OCI-LY7 (cell line): Measurements from ENCODE around the gene PHF20. TPM values are rescaled to one million over a fixed set of nuclear protein-coding genes. Genes with fewer than 3 reads are reported as not detected.

Experiments
- BruUV-seq: library from RNA; stranded (reverse); fragments of 400-500 nt; replicated peaks from 2 replicates; lab custom pipeline; 2021; lab: Mats Ljungman, UMichigan
- CTCF ChIA-PET: fragments of 300-600 bp; sonication (Branson Sonifier 250); formaldehyde crosslinking; loops from one replicate; lab custom pipeline; 2022; ENCODE audit warnings: antibody characterized with exemption; ENCODE audit not compliant: unreplicated experiment; lab: Charles Lee
- POLR2A ChIA-PET: fragments of 300-600 bp; sonication (Branson Sonifier 250); formaldehyde crosslinking; loops from one replicate; lab custom pipeline; 2022; ENCODE audit warnings: antibody characterized with exemption; lab: Charles Lee
- DNase-seq: peaks from one replicate; pipeline ENCODE4 v3.0.0-alpha.2; 2015; ENCODE audit warnings: low spot score
- H2AFZ ChIP-seq: fragments of 200-600 bp; sonication (generic), shearing (Covaris generic); 2 replicates; pipeline ENCODE4 v1.6.1; 2014; ENCODE audit warnings: mild to moderate bottlenecking, antibody characterized with exemption, low read length, moderate library complexity
- H3K27ac ChIP-seq: fragments of 200-600 bp; sonication (generic); 2 replicates; pipeline ENCODE4 v1.5.1; 2014; ENCODE audit warnings: mixed run types, low read depth, mild to moderate bottlenecking, moderate library complexity, low read length, inconsistent platforms; ENCODE audit not compliant: poor library complexity, severe bottlenecking
- H3K36me3 ChIP-seq: fragments of 200-600 bp; sonication (generic); 2 replicates; pipeline ENCODE4 v1.6.1; 2014; ENCODE audit warnings: mild to moderate bottlenecking, antibody characterized with exemption, low read length, moderate library complexity, mixed read lengths; ENCODE audit not compliant: insufficient read depth
- H3K4me1 ChIP-seq: fragments of 200-600 bp; sonication (generic); 2 replicates; pipeline ENCODE4 v1.5.1; 2014; ENCODE audit warnings: mild to moderate bottlenecking, low read length; ENCODE audit not compliant: insufficient read depth, poor library complexity, severe bottlenecking
- H3K4me2 ChIP-seq: fragments of 200-600 bp; sonication (generic); 2 replicates; pipeline ENCODE4 v1.6.1; 2014; ENCODE audit warnings: mild to moderate bottlenecking, low read length
- H3K4me3 ChIP-seq: fragments of 200-600 bp; sonication (generic); 2 replicates; pipeline ENCODE4 v1.5.1; 2014; ENCODE audit warnings: mild to moderate bottlenecking, low read depth, low read length; ENCODE audit not compliant: poor library complexity, severe bottlenecking
- H3K79me2 ChIP-seq: fragments of 200-600 bp; sonication (generic); 2 replicates; pipeline ENCODE4 v1.6.1; 2016; ENCODE audit warnings: low read depth, mild to moderate bottlenecking, low read length, moderate library complexity, mixed read lengths; ENCODE audit not compliant: insufficient read depth
- H3K9me2 ChIP-seq: fragments of 200-600 bp; sonication (generic); 2 replicates; pipeline ENCODE4 v1.6.1; 2016; ENCODE audit warnings: mild to moderate bottlenecking, low read length, mixed read lengths; ENCODE audit not compliant: insufficient read depth
- H3K9me3 ChIP-seq: fragments of 200-600 bp; sonication (generic); 2 replicates; pipeline ENCODE4 v1.6.1; 2014; ENCODE audit warnings: mild to moderate bottlenecking, mixed run types, low read length, mixed read lengths
- H4K20me1 ChIP-seq: fragments of 200-600 bp; sonication (generic); 2 replicates; pipeline ENCODE4 v1.6.1; 2014; ENCODE audit warnings: mild to moderate bottlenecking, antibody characterized with exemption, low read length, moderate library complexity, mixed read lengths; ENCODE audit not compliant: insufficient read depth
- EZH2phosphoT487 ChIP-seq: fragments of 200-600 bp; sonication (generic); IDR thresholded peaks from 2 replicates; pipeline ENCODE4 v1.6.1; 2018; ENCODE audit warnings: low read depth, borderline replicate concordance, mild to moderate bottlenecking, mixed run types, antibody characterized with exemption, low read length, moderate library complexity, mixed read lengths
- intact Hi-C: fragments of 100-400 bp; cut with micrococcal nuclease; formaldehyde crosslinking; loops from one replicate; pipeline ENCODE4 v1.10.0; 2022; ENCODE audit not compliant: unreplicated experiment
- total RNA-seq, 2 experiments: library from RNA; depleted of rRNA in 1 of 2; stranded (reverse); fragments of >200 nt in 1 of 2; shearing (Covaris generic) in 1 of 2; gene quantifications; 2 replicates each; pipeline ENCODE4 v1.2.3, GENCODE V29; 2014 to 2022
- TF ChIP-seq, protein P1 (sequence below): fragments of 200-600 bp; sonication (generic); conservative IDR thresholded peaks from 2 replicates; pipeline ENCODE4 v1.5.1; 2014; ENCODE audit warnings: mild to moderate bottlenecking, antibody characterized with exemption, low read length, moderate library complexity, mixed read lengths

The PHF20 gene
- total RNA-seq, 2 experiments from 2014 or later: 37.9 to 47.8 TPM

DNA sequence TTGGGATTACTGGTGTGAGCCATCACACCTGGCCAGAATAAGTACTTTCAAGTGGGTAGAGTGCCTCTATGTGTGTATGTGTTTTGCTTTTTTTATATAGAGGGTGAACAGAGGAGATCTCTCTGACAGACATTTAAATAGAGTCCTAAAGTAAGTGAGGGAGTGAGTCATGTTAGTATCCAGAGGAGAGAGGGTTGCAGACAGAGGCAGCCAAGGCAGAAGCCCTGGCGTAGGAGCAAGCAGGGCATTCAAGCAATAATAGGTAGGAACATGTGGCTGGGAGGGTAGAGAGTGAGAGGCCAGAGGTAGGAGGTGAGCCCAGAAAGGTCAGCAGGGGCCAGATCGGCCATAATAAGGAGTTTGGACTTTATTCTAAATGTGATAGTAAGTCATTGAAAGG lies 48.9 kb downstream of the PHF20 start:
- POLR2A ChIA-PET: no interaction called here
- no peak overlapping the region for H3K27ac ChIP-seq
- H3K79me2 ChIP-seq: no peaks in the 10 kb centered on the region
- H3K9me2 ChIP-seq: no peaks in the 10 kb centered on the region
- TF ChIP-seq, protein P1, sequence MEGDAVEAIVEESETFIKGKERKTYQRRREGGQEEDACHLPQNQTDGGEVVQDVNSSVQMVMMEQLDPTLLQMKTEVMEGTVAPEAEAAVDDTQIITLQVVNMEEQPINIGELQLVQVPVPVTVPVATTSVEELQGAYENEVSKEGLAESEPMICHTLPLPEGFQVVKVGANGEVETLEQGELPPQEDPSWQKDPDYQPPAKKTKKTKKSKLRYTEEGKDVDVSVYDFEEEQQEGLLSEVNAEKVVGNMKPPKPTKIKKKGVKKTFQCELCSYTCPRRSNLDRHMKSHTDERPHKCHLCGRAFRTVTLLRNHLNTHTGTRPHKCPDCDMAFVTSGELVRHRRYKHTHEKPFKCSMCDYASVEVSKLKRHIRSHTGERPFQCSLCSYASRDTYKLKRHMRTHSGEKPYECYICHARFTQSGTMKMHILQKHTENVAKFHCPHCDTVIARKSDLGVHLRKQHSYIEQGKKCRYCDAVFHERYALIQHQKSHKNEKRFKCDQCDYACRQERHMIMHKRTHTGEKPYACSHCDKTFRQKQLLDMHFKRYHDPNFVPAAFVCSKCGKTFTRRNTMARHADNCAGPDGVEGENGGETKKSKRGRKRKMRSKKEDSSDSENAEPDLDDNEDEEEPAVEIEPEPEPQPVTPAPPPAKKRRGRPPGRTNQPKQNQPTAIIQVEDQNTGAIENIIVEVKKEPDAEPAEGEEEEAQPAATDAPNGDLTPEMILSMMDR: no peak
- no peak for TF ChIP-seq EZH2phosphoT487
- no peak overlapping the region for H3K4me2 ChIP-seq
- CTCF ChIA-PET: no interaction called here
- no peak overlapping the region for H2AFZ ChIP-seq
- no TSS peak for BruUV-seq
- no peak overlapping the region for H3K4me3 ChIP-seq
- no peaks in the 10 kb centered on the region for H3K4me1 ChIP-seq
- intact Hi-C loops: no loop called here
- DNase-seq: no peak
- H4K20me1 ChIP-seq: no peaks in the 10 kb centered on the region
- no peaks in the 10 kb centered on the region for H3K9me3 ChIP-seq
- peaks cover 10% of the 10 kb centered on the region; the same call in 1 of the 2 replicates for H3K36me3 ChIP-seq

DNA sequence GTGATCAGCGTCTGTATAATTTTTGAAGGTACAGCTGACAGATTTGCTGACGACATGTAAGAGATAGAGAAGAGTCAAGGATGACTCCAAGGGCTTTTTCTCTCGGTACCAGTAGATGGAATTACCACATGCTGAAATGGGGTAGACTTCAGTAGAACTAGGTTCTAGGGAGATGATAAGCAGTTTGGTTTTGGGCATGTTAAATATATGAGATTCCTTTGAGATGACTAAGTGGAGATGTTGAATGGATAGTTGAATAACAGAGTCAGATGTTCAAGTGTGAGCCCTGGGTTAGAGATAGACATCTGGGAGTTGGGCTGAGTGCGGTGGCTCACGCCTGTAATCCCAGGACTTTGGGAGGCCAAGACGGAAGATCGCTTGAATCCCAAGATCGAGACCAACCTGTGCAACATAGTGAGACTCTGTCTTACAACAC lies 50.0 kb downstream of the PHF20 start:
- H4K20me1 ChIP-seq: no peaks in the 10 kb centered on the region
- no peaks in the 10 kb centered on the region for H3K9me2 ChIP-seq
- intact Hi-C loops: no loop called here
- no peak overlapping the region for H3K4me2 ChIP-seq
- peaks cover 12% of the 10 kb centered on the region; the same call in 1 of the 2 replicates for H3K36me3 ChIP-seq
- no TSS peak for BruUV-seq
- H3K4me3 ChIP-seq: no peak overlapping the region
- TF ChIP-seq, protein P1: no peak
- TF ChIP-seq EZH2phosphoT487: no peak
- CTCF ChIA-PET: no interaction called here
- no peak overlapping the region for H2AFZ ChIP-seq
- no peak overlapping the region for H3K27ac ChIP-seq
- no peaks in the 10 kb centered on the region for H3K4me1 ChIP-seq
- no peaks in the 10 kb centered on the region for H3K9me3 ChIP-seq
- DNase-seq: no peak
- POLR2A ChIA-PET: interaction anchor here (0.6 kb wide), 1 partner anchor 122 kb away, joined by 3 read pairs; no protein-coding TSS in a partner anchor
- no peaks in the 10 kb centered on the region for H3K79me2 ChIP-seq

DNA sequence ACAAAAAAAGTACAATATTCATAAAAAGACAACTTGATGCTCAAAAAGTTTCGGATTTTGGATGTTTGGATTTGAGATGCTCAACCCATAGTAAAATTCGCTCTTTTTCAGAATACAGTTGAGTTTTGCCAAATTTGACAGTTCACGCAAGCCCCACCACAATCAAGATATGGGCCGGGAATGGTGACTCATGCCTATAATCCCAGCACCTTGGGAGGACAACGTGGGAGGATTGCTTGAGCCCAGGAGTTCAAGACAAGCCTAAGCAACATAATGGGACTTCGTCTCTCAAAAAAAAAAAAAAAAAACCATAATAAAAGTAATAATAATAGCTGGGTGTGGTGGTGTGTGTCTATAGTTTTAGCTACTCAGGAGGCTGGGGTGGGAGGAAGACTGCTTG lies 51.3 kb downstream of the PHF20 start:
- no peaks in the 10 kb centered on the region for H3K4me1 ChIP-seq
- no peaks in the 10 kb centered on the region for H4K20me1 ChIP-seq
- no peaks in the 10 kb centered on the region for H3K79me2 ChIP-seq

More for the DNA sequence above, 51.3 kb downstream of the PHF20 start:
- Histone ChIP-seq H2AFZ (no peak overlapping the region), H3K4me3 (no peak overlapping the region), H3K4me2 (no peak overlapping the region), H3K27ac (no peak overlapping the region), H3K36me3 (peaks cover 12% of the 10 kb centered on the region; the same call in 1 of the 2 replicates), H3K9me3 (no peaks in the 10 kb centered on the region), H3K9me2 (no peaks in the 10 kb centered on the region)
- no peak for DNase-seq
- intact Hi-C loops: no loop called here
- no TSS peak for BruUV-seq
- POLR2A ChIA-PET: interaction anchor here (0.6 to 0.7 kb wide), 3 partner anchors 17 to 72 kb away, joined by 3 to 5 read pairs (median 4); no protein-coding TSS in a partner anchor
- CTCF ChIA-PET: no interaction called here
- no peak for TF ChIP-seq EZH2phosphoT487
- TF ChIP-seq, protein P1: no peak
